ENCODE data around the gene IMMP2L.
"Not testable (repeated sequence)": the region's sequence is repeated elsewhere in the genome, so short reads cannot be mapped to it uniquely, and the experiment has no call there.

IMMP2L gene

GRCh38 chr7:110988890-110989501 is 573.3 kb downstream of the IMMP2L start:
- peak; percentile 10 for DNase-seq (ENCODE audit: low read depth)

- no peak for DNase-seq (ENCODE audit: low read depth)
Measured at GRCh38 chr7:110988348-110988747, 573.9 kb downstream of the IMMP2L start.

GRCh38 chr7:110987127-110987693 is 575.1 kb downstream of the IMMP2L start:
- DNase-seq (ENCODE audit: low read depth) = no peak

- DNase-seq (ENCODE audit: low read depth) = no peak
Measured at GRCh38 chr7:110983822-110984456, 578.4 kb downstream of the IMMP2L start.

- DNase-seq (ENCODE audit: low read depth) = peak; percentile 3
Measured at GRCh38 chr7:110977127-110977737, 585.1 kb downstream of the IMMP2L start.

- DNase-seq (ENCODE audit: low read depth) = no peak
Measured at GRCh38 chr7:110975486-110975885, 586.8 kb downstream of the IMMP2L start.

- no peak for DNase-seq (ENCODE audit: low read depth)
Measured at GRCh38 chr7:110974441-110974840, 587.9 kb downstream of the IMMP2L start.

- DNase-seq (ENCODE audit: low read depth) = no peak
Measured at GRCh38 chr7:110973196-110973990, 588.9 kb downstream of the IMMP2L start.

- peak; percentile 3 for DNase-seq (ENCODE audit: low read depth)
Measured at GRCh38 chr7:110964775-110965174, 597.5 kb downstream of the IMMP2L start.

- DNase-seq (ENCODE audit: low read depth) = no peak
Measured at GRCh38 chr7:110962826-110963225, 599.5 kb downstream of the IMMP2L start.

- no peak for DNase-seq (ENCODE audit: low read depth)
Measured at GRCh38 chr7:110962374-110962773, 599.9 kb downstream of the IMMP2L start.

GRCh38 chr7:110960811-110961210 is 601.5 kb downstream of the IMMP2L start:
- peak; percentile 5 for DNase-seq (ENCODE audit: low read depth)

GRCh38 chr7:110948280-110948679 is 614.0 kb downstream of the IMMP2L start:
- DNase-seq (ENCODE audit: low read depth) = no peak

- no peak for DNase-seq (ENCODE audit: low read depth)
Measured at GRCh38 chr7:110947408-110947807, 614.9 kb downstream of the IMMP2L start.

- DNase-seq (ENCODE audit: low read depth) = no peak
Measured at GRCh38 chr7:110944966-110945644, 617.2 kb downstream of the IMMP2L start.

- DNase-seq (ENCODE audit: low read depth) = no peak
Measured at GRCh38 chr7:110944448-110944847, 617.8 kb downstream of the IMMP2L start.

- peak; percentile 35 for DNase-seq (ENCODE audit: low read depth)
Measured at GRCh38 chr7:110943701-110944345, 618.5 kb downstream of the IMMP2L start.

- no peak for DNase-seq (ENCODE audit: low read depth)
Measured at GRCh38 chr7:110941385-110941784, 620.9 kb downstream of the IMMP2L start.

GRCh38 chr7:110940756-110941155 is 621.5 kb downstream of the IMMP2L start:
- DNase-seq (ENCODE audit: low read depth) = no peak

- DNase-seq (ENCODE audit: low read depth) = no peak
Measured at GRCh38 chr7:110938165-110938564, 624.1 kb downstream of the IMMP2L start.

- DNase-seq (ENCODE audit: low read depth) = not testable (repeated sequence)
Measured at GRCh38 chr7:110936665-110937064, 625.6 kb downstream of the IMMP2L start.
